LoVo (cell line): ENCODE data around the gene CNTN6.

Experiments
- DNase-seq: peaks from one replicate; pipeline ENCODE4 v3.0.0-alpha.2; 2016; ENCODE audit warnings: low spot score

CNTN6 gene

GRCh38 chr3:1092771-1093170 is at the start of gene CNTN6:
TSS of gene CNTN6 (plus strand) at chr3:1093024. CDS start at chr3:1148009, 54,985 bp downstream.
- no peak for DNase-seq

GRCh38 chr3:1048558-1048957 is 44.3 kb upstream of the CNTN6 start:
- DNase-seq = no peak

GRCh38 chr3:1055870-1056269 is 37.0 kb upstream of the CNTN6 start:
- DNase-seq = no peak

GRCh38 chr3:1056744-1057143 is 36.1 kb upstream of the CNTN6 start:
- no peak for DNase-seq

- no peak for DNase-seq
These were observed 35.4 kb upstream of the CNTN6 start for GRCh38 chr3:1057436-1057835.

GRCh38 chr3:1068985-1069384 is 23.8 kb upstream of the CNTN6 start:
- DNase-seq = no peak

GRCh38 chr3:1072041-1072440 is 20.8 kb upstream of the CNTN6 start:
- DNase-seq = no peak

GRCh38 chr3:1079662-1080061 is 13.2 kb upstream of the CNTN6 start:
- DNase-seq = no peak

GRCh38 chr3:1082108-1082507 is 10.7 kb upstream of the CNTN6 start:
- peak; percentile 5 for DNase-seq

- peak; percentile 14 for DNase-seq
These were observed 5.7 kb upstream of the CNTN6 start for GRCh38 chr3:1087066-1087560.

- no peak for DNase-seq
These were observed 4.3 kb upstream of the CNTN6 start for GRCh38 chr3:1088503-1088902.

GRCh38 chr3:1091286-1091685 is 1.5 kb upstream of the CNTN6 start:
- no peak for DNase-seq

- no peak for DNase-seq
These were observed 763 bp upstream of the CNTN6 start for GRCh38 chr3:1092061-1092460.

GRCh38 chr3:1093217-1093616 is 393 bp downstream of the CNTN6 start:
- no peak for DNase-seq

- DNase-seq = no peak
These were observed 10.7 kb downstream of the CNTN6 start for GRCh38 chr3:1103525-1103924.

GRCh38 chr3:1117843-1118473 is 25.1 kb downstream of the CNTN6 start:
- DNase-seq = no peak

GRCh38 chr3:1131166-1131565 is 38.3 kb downstream of the CNTN6 start:
- no peak for DNase-seq

- no peak for DNase-seq
These were observed 42.4 kb downstream of the CNTN6 start for GRCh38 chr3:1135194-1135593.

- no peak for DNase-seq
These were observed 45.2 kb downstream of the CNTN6 start for GRCh38 chr3:1138036-1138435.

GRCh38 chr3:1139071-1139470 is 46.2 kb downstream of the CNTN6 start:
- DNase-seq = no peak

- no peak for DNase-seq
These were observed 54.5 kb downstream of the CNTN6 start for GRCh38 chr3:1147326-1147725.

GRCh38 chr3:1147819-1148218 is 55.0 kb downstream of the CNTN6 start:
- DNase-seq = no peak

- DNase-seq = no peak
These were observed 71.3 kb downstream of the CNTN6 start for GRCh38 chr3:1164101-1164500.

GRCh38 chr3:1171320-1171719 is 78.5 kb downstream of the CNTN6 start:
- DNase-seq = no peak
